ENCODE data around the gene NCAPD3. TPM values are rescaled to one million over a fixed set of nuclear protein-coding genes. Genes with fewer than 3 reads are reported as not detected.
"Not testable (repeated sequence)": the region's sequence is repeated elsewhere in the genome, so short reads cannot be mapped to it uniquely, and the experiment has no call there.

NCAPD3 gene
- total RNA-seq, 6 experiments from 2014 or later: 19.6 to 31.1 (median 29.4) TPM

DNA sequence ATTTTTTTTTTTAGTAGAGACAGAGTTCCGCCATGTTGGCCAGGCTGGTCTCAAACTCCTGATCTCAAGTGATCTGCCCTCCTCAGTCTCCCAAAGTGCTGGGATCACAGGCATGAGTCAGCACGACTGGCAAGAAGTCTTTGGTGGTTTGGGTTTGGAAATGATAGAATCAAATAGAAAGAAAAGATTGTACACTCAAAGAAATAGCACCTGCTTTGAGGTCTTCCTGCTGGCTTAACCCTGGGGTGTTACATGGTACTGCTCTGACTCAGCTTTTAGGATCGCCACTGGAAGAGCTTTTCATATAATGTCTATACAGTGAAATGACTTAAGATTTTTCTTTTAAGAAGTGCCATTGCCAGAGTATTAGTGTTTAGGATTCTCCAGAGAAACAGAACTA is 104.7 kb downstream of the NCAPD3 start:
- peak; percentile 77 for DNase-seq
- Mint-ChIP-seq H3K27me3 (ENCODE audit: insufficient read depth) (peaks cover 3% of the 10 kb centered on the region), H3K36me3 (ENCODE audit: low read depth) (no peaks in the 10 kb centered on the region), H3K9me3 (no peaks in the 10 kb centered on the region), H3K27ac (peak overlapping the region; percentile 97), H3K4me1 (ENCODE audit: low read depth) (peaks cover 55% of the 10 kb centered on the region), H3K4me3 (peak overlapping the region; percentile 83)
- TF ChIP-seq, protein P1, sequence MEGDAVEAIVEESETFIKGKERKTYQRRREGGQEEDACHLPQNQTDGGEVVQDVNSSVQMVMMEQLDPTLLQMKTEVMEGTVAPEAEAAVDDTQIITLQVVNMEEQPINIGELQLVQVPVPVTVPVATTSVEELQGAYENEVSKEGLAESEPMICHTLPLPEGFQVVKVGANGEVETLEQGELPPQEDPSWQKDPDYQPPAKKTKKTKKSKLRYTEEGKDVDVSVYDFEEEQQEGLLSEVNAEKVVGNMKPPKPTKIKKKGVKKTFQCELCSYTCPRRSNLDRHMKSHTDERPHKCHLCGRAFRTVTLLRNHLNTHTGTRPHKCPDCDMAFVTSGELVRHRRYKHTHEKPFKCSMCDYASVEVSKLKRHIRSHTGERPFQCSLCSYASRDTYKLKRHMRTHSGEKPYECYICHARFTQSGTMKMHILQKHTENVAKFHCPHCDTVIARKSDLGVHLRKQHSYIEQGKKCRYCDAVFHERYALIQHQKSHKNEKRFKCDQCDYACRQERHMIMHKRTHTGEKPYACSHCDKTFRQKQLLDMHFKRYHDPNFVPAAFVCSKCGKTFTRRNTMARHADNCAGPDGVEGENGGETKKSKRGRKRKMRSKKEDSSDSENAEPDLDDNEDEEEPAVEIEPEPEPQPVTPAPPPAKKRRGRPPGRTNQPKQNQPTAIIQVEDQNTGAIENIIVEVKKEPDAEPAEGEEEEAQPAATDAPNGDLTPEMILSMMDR (IDR thresholded peaks at IDR 0.05): no peak

DNA sequence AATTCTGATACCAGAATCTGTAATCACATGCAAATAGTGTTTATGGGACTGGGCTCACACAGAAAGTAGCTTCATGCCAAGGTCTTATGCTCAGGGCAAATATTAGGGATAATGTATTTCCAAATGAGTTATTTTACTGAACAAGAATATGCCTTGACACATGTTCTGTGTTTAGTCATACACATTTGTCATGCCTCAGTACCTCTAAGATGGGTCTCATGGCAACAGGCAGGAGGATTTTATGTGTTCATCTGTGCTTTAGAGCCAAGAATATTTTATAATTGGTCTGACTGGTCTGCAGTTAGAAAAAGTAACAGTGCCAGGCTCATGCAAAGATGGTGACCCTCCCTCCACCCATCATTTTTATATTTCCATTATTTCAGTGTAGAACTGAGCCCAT is 105.8 kb downstream of the NCAPD3 start:
- Mint-ChIP-seq H3K4me3 (no peak overlapping the region), H3K4me1 (ENCODE audit: low read depth) (peaks cover 50% of the 10 kb centered on the region), H3K36me3 (ENCODE audit: low read depth) (no peaks in the 10 kb centered on the region), H3K9me3 (no peaks in the 10 kb centered on the region), H3K27me3 (ENCODE audit: insufficient read depth) (peaks cover 3% of the 10 kb centered on the region), H3K27ac (peak overlapping the region; percentile 97; the same call in 1 of the 2 replicates)
- TF ChIP-seq, protein P1 (IDR thresholded peaks at IDR 0.05): no peak
- no peak for DNase-seq

DNA sequence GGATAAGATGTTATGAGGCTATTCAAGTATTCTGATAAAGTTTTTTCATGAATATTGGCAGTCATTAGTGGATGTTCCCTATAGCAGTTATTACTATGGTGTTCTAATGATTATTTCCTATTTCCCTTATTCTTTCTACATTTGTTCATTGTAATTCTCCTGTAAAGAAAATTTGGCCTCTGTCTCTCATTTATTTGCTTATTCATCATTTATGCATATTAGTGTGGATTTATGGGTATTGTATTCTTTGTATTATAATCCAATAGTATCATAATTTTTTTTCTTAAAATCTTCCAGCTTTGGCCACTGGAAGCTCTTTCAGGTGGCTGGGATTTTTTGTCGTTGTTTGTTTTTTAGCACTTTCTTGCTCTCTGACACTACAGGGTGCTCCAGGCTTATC is 107.6 kb downstream of the NCAPD3 start:
- TF ChIP-seq, protein P1 (IDR thresholded peaks at IDR 0.05): no peak
- H3K36me3 Mint-ChIP-seq (ENCODE audit: low read depth): 0 out of 2 replicates have a peak, but pooled peaks cover 4% of the 10 kb centered on the region
- H3K27ac Mint-ChIP-seq: no peak overlapping the region
- peaks cover 37% of the 10 kb centered on the region for H3K4me1 Mint-ChIP-seq (ENCODE audit: low read depth)
- peaks cover 3% of the 10 kb centered on the region for H3K27me3 Mint-ChIP-seq (ENCODE audit: insufficient read depth)
- H3K9me3 Mint-ChIP-seq: no peaks in the 10 kb centered on the region
- H3K4me3 Mint-ChIP-seq: no peak overlapping the region
- no peak for DNase-seq

DNA sequence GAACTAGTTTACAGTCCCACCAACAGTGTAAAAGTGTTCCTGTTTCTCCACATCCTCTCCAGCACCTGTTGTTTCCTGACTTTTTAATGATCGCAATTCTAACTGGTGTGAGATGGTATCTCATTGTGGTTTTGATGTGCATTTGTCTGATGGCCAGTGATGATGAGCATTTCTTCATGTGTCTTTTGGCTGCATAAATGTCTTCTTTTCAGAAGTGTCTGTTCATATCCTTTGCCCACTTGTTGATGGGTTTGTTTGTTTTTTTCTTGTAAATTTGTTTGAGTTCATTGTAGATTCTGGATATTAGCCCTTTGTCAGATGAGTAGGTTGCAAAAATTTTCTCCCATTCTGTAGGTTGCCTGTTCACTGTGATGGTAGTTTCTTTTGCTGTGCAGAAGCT is 110.0 kb downstream of the NCAPD3 start:
- not testable (repeated sequence) for H3K9me3 Mint-ChIP-seq; H3K4me3 Mint-ChIP-seq; H3K27ac Mint-ChIP-seq; H3K36me3 Mint-ChIP-seq (ENCODE audit: low read depth); H3K27me3 Mint-ChIP-seq (ENCODE audit: insufficient read depth); DNase-seq
- H3K4me1 Mint-ChIP-seq (ENCODE audit: low read depth): peaks cover 13% of the 10 kb centered on the region

DNA sequence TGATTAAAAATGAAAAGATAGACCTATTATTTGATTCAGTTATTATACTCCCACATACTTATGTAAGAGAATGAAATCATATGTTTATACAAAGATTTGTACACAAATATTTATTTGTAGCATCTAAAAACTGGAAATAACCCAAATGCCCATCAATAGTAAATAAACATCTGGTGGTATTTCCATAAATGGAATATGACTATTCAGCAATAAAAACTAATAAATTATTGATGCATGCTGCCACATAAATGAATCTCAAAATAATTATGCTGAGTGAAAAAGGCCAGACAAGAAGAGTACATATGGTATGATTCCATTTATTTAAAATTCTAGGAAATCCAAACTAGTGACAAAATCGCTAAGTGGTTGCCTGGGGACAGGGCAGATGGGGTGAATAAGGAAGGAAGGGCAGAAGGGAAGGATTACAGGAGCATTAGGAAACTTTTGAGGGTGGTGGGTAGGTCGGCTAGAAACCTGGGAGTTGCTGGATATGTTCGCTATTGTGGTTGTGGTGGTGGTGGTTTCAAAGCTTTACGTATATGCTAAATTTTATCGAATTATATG is 113.4 kb downstream of the NCAPD3 start:
- H3K36me3 Mint-ChIP-seq (ENCODE audit: low read depth): peaks cover 10% of the 10 kb centered on the region
- TF ChIP-seq, protein P1 (IDR thresholded peaks at IDR 0.05): no peak
- no peaks in the 10 kb centered on the region for H3K27me3 Mint-ChIP-seq (ENCODE audit: insufficient read depth)
- peaks cover 12% of the 10 kb centered on the region for H3K9me3 Mint-ChIP-seq
- H3K4me1 Mint-ChIP-seq (ENCODE audit: low read depth): no peaks in the 10 kb centered on the region
- no peak overlapping the region for H3K27ac Mint-ChIP-seq
- no peak for DNase-seq
- no peak overlapping the region for H3K4me3 Mint-ChIP-seq

Other genes with a start within 250 kb of the NCAPD3 start
- 10 to 100 TPM; 49.6 to 58.6 (median 55.2) TPM for gene JAM3, start 154.9 kb downstream of the NCAPD3 start, total RNA-seq (2021; fragmentation: NEBNext Ultra II Directional; extraction: Animal tissue kit (Norgen Biotek cat#: 25700))
- 10 to 100 TPM; 36.5 to 45.0 (median 39.1) TPM for gene VPS26B, start 704 bp upstream of the NCAPD3 start, total RNA-seq (2021; fragmentation: NEBNext Ultra II Directional; extraction: Animal tissue kit (Norgen Biotek cat#: 25700))
- 10 to 100 TPM; 32.7 to 36.8 (median 34.2) TPM for gene THYN1, start 29.4 kb upstream of the NCAPD3 start, total RNA-seq (2021; fragmentation: NEBNext Ultra II Directional; extraction: Animal tissue kit (Norgen Biotek cat#: 25700))
- 10 to 100 TPM; 11.8 to 15.7 (median 13.8) TPM for gene ACAD8, start 29.6 kb upstream of the NCAPD3 start, total RNA-seq (2021; fragmentation: NEBNext Ultra II Directional; extraction: Animal tissue kit (Norgen Biotek cat#: 25700))
- not detected for gene GLB1L3, start 52.4 kb upstream of the NCAPD3 start, total RNA-seq (2021; fragmentation: NEBNext Ultra II Directional; extraction: Animal tissue kit (Norgen Biotek cat#: 25700))
- gene GLB1L2, start 108.0 kb upstream of the NCAPD3 start, total RNA-seq (2021; fragmentation: NEBNext Ultra II Directional; extraction: Animal tissue kit (Norgen Biotek cat#: 25700)): not detected
- not detected for gene B3GAT1, start 188.3 kb upstream of the NCAPD3 start, total RNA-seq (2021; fragmentation: NEBNext Ultra II Directional; extraction: Animal tissue kit (Norgen Biotek cat#: 25700))